Measurements from ENCODE around the gene ETV5. TPM values are rescaled to one million over a fixed set of nuclear protein-coding genes. Genes with fewer than 3 reads are reported as not detected.

ETV5 gene
- total RNA-seq, 1 experiment from 2014 or later, result 16.2 TPM

DNA sequence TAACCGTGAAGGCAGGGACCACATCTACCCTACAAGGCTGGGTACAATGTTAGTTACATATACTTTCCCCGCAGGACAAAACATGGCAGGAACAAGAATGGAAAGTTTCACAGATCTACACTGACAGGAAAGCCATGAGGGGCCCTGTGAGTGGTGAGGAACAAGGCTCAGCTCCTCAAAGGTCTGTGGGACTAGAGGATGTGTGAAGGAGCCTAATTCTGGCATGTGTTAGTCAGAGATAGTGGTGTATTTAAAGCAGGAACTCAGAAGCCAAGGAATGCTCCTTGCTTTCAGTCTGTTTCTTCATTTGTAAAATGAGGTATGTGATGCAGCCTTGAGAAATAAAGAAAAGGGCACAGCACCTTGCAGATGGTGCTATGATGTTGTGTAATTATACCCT lies 25.1 kb downstream of the ETV5 start:
- Mint-ChIP-seq H3K4me1 (ENCODE audit: low read depth, unreplicated experiment) (no peaks in the 10 kb centered on the region), H3K36me3 (ENCODE audit: insufficient read depth, unreplicated experiment) (no peaks in the 10 kb centered on the region), H3K27me3 (ENCODE audit: insufficient read depth, unreplicated experiment) (no peaks in the 10 kb centered on the region), H3K4me3 (ENCODE audit: unreplicated experiment) (no peak overlapping the region), H3K9me3 (ENCODE audit: unreplicated experiment) (peaks cover 11% of the 10 kb centered on the region), H3K27ac (ENCODE audit: unreplicated experiment) (no peak overlapping the region)
- POLR2A ChIA-PET, result no interaction called here
- H3K36me3 ChIP-seq (ENCODE audit: control insufficient read depth, insufficient read depth, low read length), result no peaks in the 10 kb centered on the region
- no peak for DNase-seq
- no peak overlapping the region for H3K4me3 ChIP-seq (ENCODE audit: low read depth, low read length)
- intact Hi-C loops (cut with micrococcal nuclease; ENCODE audit: unreplicated experiment), result no loop called here
- no TSS peak for BruUV-seq (replicated peaks)
- CTCF ChIA-PET, result no interaction called here
- no peaks in the 10 kb centered on the region for H3K9me3 ChIP-seq
- TF ChIP-seq, protein P1, sequence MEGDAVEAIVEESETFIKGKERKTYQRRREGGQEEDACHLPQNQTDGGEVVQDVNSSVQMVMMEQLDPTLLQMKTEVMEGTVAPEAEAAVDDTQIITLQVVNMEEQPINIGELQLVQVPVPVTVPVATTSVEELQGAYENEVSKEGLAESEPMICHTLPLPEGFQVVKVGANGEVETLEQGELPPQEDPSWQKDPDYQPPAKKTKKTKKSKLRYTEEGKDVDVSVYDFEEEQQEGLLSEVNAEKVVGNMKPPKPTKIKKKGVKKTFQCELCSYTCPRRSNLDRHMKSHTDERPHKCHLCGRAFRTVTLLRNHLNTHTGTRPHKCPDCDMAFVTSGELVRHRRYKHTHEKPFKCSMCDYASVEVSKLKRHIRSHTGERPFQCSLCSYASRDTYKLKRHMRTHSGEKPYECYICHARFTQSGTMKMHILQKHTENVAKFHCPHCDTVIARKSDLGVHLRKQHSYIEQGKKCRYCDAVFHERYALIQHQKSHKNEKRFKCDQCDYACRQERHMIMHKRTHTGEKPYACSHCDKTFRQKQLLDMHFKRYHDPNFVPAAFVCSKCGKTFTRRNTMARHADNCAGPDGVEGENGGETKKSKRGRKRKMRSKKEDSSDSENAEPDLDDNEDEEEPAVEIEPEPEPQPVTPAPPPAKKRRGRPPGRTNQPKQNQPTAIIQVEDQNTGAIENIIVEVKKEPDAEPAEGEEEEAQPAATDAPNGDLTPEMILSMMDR (IDR thresholded peaks at IDR 0.05; ENCODE audit: insufficient read depth in 1 of 2, low read depth in 1 of 2, low read length in 1 of 2, severe bottlenecking in 1 of 2, unreplicated experiment in 1 of 2), result no peak
- no peaks in the 10 kb centered on the region for H3K27me3 ChIP-seq (replicated peaks; ENCODE audit: control insufficient read depth, insufficient read depth, low read length)
- H3K4me1 ChIP-seq, result no peaks in the 10 kb centered on the region

DNA sequence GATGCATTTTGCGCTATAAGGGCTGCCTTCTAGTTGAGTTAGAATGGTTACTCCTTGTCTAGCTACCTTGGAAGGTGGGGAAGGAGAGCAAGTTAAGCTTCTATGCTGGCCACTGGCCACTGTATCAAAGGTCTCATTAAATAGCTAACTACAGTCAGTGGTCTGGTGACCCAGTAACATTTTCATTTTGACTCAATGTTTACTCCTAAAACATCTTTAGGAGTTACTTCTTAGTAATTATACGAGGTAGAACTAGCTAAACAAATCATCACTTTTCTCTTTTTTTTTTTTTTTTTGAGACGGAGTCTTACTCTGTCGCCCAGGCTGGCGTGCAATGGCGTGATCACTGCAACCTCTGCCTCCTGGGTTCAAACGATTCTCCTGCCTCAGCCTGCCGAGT lies 26.7 kb downstream of the ETV5 start:
- Histone ChIP-seq H3K27me3 (replicated peaks; ENCODE audit: control insufficient read depth, insufficient read depth, low read length) (no peaks in the 10 kb centered on the region), H3K4me1 (no peaks in the 10 kb centered on the region), H3K9me3 (no peaks in the 10 kb centered on the region), H3K4me3 (ENCODE audit: low read depth, low read length) (no peak overlapping the region), H3K36me3 (ENCODE audit: control insufficient read depth, insufficient read depth, low read length) (no peaks in the 10 kb centered on the region)
- H3K4me3 Mint-ChIP-seq (ENCODE audit: unreplicated experiment), result no peak overlapping the region
- H3K27ac Mint-ChIP-seq (ENCODE audit: unreplicated experiment), result no peak overlapping the region
- ChIA-PET POLR2A (no interaction called here), CTCF (interaction anchor here (1.1 kb wide), 1 partner anchor 10 kb away, joined by 3 read pairs; no protein-coding TSS in a partner anchor)
- intact Hi-C loops (cut with micrococcal nuclease; ENCODE audit: unreplicated experiment), result no loop called here
- no peaks in the 10 kb centered on the region for H3K27me3 Mint-ChIP-seq (ENCODE audit: insufficient read depth, unreplicated experiment)
- H3K4me1 Mint-ChIP-seq (ENCODE audit: low read depth, unreplicated experiment), result no peaks in the 10 kb centered on the region
- TF ChIP-seq, protein P1 (IDR thresholded peaks at IDR 0.05; ENCODE audit: insufficient read depth in 1 of 2, low read depth in 1 of 2, low read length in 1 of 2, severe bottlenecking in 1 of 2, unreplicated experiment in 1 of 2), result no peak
- no TSS peak for BruUV-seq (replicated peaks)
- no peaks in the 10 kb centered on the region for H3K36me3 Mint-ChIP-seq (ENCODE audit: insufficient read depth, unreplicated experiment)
- peaks cover 11% of the 10 kb centered on the region for H3K9me3 Mint-ChIP-seq (ENCODE audit: unreplicated experiment)
- DNase-seq, result no peak

DNA sequence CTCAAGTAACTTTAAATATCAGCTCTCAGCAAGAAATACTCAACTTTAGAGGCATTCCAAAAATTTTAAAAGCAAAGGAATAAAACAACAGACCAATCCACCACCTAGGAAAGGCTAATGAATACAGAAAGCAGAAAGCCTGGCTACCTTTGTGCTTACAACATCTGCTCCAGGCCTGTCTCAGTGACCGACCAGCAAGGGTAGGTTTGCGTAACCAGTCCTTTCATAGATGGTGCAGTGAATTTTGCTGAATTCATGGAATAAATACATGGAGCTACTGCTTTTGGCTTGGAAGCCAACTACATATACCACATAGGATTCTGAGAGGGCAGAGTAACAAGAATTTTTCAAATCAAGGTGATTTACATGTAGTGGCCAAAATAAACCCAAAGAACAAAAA lies 27.2 kb downstream of the ETV5 start:
- no peaks in the 10 kb centered on the region for H3K36me3 ChIP-seq (ENCODE audit: control insufficient read depth, insufficient read depth, low read length)
- intact Hi-C loops (cut with micrococcal nuclease; ENCODE audit: unreplicated experiment), result no loop called here
- no peak overlapping the region for H3K4me3 Mint-ChIP-seq (ENCODE audit: unreplicated experiment)
- peaks cover 10% of the 10 kb centered on the region for H3K9me3 Mint-ChIP-seq (ENCODE audit: unreplicated experiment)
- H3K9me3 ChIP-seq, result no peaks in the 10 kb centered on the region
- no peaks in the 10 kb centered on the region for H3K36me3 Mint-ChIP-seq (ENCODE audit: insufficient read depth, unreplicated experiment)
- no TSS peak for BruUV-seq (replicated peaks)
- H3K4me1 Mint-ChIP-seq (ENCODE audit: low read depth, unreplicated experiment), result no peaks in the 10 kb centered on the region
- TF ChIP-seq, protein P1 (IDR thresholded peaks at IDR 0.05; ENCODE audit: insufficient read depth in 1 of 2, low read depth in 1 of 2, low read length in 1 of 2, severe bottlenecking in 1 of 2, unreplicated experiment in 1 of 2), result no peak
- H3K4me3 ChIP-seq (ENCODE audit: low read depth, low read length), result no peak overlapping the region
- H3K4me1 ChIP-seq, result no peaks in the 10 kb centered on the region
- no peaks in the 10 kb centered on the region for H3K27me3 Mint-ChIP-seq (ENCODE audit: insufficient read depth, unreplicated experiment)
- H3K27ac Mint-ChIP-seq (ENCODE audit: unreplicated experiment), result no peak overlapping the region
- ChIA-PET CTCF (no interaction called here), POLR2A (no interaction called here)
- no peaks in the 10 kb centered on the region for H3K27me3 ChIP-seq (replicated peaks; ENCODE audit: control insufficient read depth, insufficient read depth, low read length)
- DNase-seq, result no peak

All from Caco-2 (cell line).